Rectal smooth muscle tissue (tissue), 1 donor: ENCODE measurements around the gene AGAP1.

Experiments used
- H3K27ac ChIP-seq: one replicate; pipeline ENCODE4 v1.7.0; 2013; ENCODE audit warnings: low read depth, low read length, inconsistent platforms
- H3K27me3 ChIP-seq: one replicate; pipeline ENCODE4 v1.7.0; 2013; ENCODE audit warnings: low read length; ENCODE audit not compliant: control insufficient read depth, insufficient read depth
- H3K36me3 ChIP-seq: one replicate; pipeline ENCODE4 v1.7.0; 2013; ENCODE audit warnings: low read length; ENCODE audit not compliant: control insufficient read depth, insufficient read depth
- H3K4me1 ChIP-seq: one replicate; pipeline ENCODE4 v1.7.0; 2013; ENCODE audit warnings: low read length; ENCODE audit not compliant: control insufficient read depth, insufficient read depth
- H3K4me3 ChIP-seq: one replicate; pipeline ENCODE4 v1.7.0; 2013; ENCODE audit warnings: low read length
- H3K9ac ChIP-seq: one replicate; pipeline ENCODE4 v1.7.0; 2013; ENCODE audit warnings: low read length

The AGAP1 gene

GRCh38 chr2:235563056-235563910 lies 69.4 kb downstream of the AGAP1 start:
- Histone ChIP-seq H3K27me3 (no peaks in the 10 kb centered on the region), H3K27ac (no peak overlapping the region)

GRCh38 chr2:235564066-235564465 lies 70.2 kb downstream of the AGAP1 start:
- Histone ChIP-seq H3K4me1 (no peaks in the 10 kb centered on the region), H3K36me3 (peaks cover 3% of the 10 kb centered on the region), H3K4me3 (no peak overlapping the region), H3K9ac (no peak overlapping the region), H3K27ac (no peak overlapping the region), H3K27me3 (no peaks in the 10 kb centered on the region)

More at GRCh38 chr2:235563056-235563910, 69.4 kb downstream of the AGAP1 start:
- Histone ChIP-seq H3K9ac (no peak overlapping the region), H3K36me3 (no peaks in the 10 kb centered on the region), H3K4me3 (no peak overlapping the region), H3K4me1 (no peaks in the 10 kb centered on the region)

DNA sequence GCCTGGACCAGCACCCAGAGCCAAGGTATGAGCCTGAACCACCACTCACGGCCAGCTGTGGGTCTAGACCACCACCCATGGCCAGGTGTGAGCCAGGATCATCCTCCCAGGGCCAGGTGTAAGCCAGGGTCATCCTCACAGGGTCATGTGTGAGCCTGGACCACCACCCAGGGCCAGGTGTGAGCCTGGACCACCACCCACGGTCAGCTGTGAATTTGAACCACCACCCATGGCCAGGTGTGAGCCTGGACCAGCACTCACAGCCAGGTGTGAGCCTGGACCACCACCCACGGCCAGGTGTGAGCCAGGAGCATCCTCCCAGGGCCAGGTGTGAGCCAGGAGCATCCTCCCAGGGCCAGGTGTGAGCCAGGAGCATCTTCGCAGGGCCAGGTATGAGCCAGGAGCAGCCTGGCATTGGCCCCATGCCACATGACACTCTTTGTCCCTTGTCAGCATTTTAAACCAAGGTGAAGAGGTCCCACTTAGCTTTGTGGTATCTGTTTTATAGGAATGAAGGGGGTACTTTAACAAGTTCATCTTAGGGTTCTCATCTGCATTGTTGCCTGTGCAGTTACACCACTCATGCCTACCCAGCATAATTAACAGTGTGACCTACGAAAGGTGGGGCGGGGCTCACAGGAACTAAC lies 71.2 kb downstream of the AGAP1 start:
- Histone ChIP-seq H3K4me1 (no peaks in the 10 kb centered on the region), H3K4me3 (no peak overlapping the region), H3K27me3 (no peaks in the 10 kb centered on the region), H3K27ac (no peak overlapping the region), H3K36me3 (peaks cover 3% of the 10 kb centered on the region), H3K9ac (no peak overlapping the region)

DNA sequence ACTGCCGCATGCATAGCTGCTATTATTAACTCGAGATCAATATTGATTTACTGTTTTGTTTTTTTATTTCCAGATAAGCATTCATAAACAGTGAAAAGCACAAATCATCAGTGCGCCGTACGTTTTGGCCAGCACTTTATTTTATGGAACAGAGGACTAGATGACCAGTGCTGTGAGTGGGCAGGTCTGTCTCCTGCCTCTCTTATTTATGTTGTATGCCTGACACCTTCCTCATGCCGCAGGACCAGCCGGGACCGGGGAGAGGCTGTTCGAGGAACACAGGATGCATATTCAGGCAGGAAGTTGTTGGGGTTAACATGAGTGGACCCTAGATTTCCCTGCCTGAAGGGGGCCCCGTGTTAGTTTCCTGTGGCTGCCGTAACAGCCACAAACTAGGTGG lies 72.6 kb downstream of the AGAP1 start:
- H3K27ac ChIP-seq, result no peak overlapping the region
- no peak overlapping the region for H3K4me3 ChIP-seq
- H3K9ac ChIP-seq, result no peak overlapping the region
- H3K4me1 ChIP-seq, result no peaks in the 10 kb centered on the region
- H3K27me3 ChIP-seq, result no peaks in the 10 kb centered on the region
- peaks cover 3% of the 10 kb centered on the region for H3K36me3 ChIP-seq

DNA sequence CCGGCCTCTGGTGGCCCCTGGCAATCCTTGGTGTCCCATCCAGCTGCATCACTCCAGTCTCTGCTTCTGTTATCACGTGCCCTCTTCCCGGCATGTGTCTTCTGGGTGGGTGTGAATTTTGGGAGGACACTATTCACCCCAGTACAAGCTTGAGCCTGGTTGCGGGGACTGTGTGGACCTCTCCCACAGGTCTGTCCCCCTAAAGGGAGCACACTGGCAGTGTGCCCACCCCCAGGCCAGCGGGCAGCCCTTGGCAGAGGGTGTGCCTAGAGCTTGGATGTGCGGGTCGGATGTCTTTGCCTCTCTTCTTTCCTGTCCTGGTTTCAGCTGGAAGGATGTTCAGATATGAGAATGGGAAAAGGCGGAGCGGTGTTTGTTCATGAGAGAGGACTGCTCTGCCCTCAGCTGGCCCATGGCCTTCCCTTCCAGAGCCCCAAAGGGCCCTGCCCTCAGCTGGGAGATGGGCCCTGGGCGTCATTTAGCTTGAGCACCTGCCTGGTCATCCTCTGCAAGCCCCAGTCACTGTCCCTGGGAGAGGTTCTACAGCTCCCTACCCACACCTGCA lies 73.2 kb downstream of the AGAP1 start:
- no peak overlapping the region for H3K9ac ChIP-seq
- H3K4me1 ChIP-seq, result no peaks in the 10 kb centered on the region
- peaks cover 3% of the 10 kb centered on the region for H3K36me3 ChIP-seq
- H3K4me3 ChIP-seq, result no peak overlapping the region
- H3K27me3 ChIP-seq, result no peaks in the 10 kb centered on the region
- no peak overlapping the region for H3K27ac ChIP-seq

- no peaks in the 10 kb centered on the region for H3K4me1 ChIP-seq
- H3K27ac ChIP-seq, result no peak overlapping the region
- H3K9ac ChIP-seq, result no peak overlapping the region
- H3K4me3 ChIP-seq, result no peak overlapping the region
- peaks cover 3% of the 10 kb centered on the region for H3K36me3 ChIP-seq
- no peaks in the 10 kb centered on the region for H3K27me3 ChIP-seq
These were observed 74.0 kb downstream of the AGAP1 start for GRCh38 chr2:235567842-235568241.

DNA sequence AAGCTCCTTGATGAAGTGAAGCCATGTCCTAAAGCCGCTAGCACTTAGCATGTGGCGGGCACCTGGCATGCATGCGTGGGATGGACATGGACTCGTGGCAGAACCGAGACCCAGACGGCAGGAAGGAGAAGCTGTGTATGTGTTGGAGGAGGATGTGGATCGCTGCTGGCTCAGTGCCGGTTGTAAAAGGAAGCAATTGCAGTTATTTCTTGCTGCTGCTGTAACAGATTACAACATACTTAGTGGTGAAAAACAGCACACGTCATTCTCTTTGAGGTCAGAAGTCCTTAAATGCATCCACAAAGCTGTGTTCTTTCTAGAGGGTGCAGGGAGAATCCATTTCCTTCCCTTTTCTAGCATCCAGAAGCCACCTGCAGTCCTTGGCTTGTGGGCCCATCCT lies 74.6 kb downstream of the AGAP1 start:
- Histone ChIP-seq H3K27ac (no peak overlapping the region), H3K36me3 (peaks cover 3% of the 10 kb centered on the region), H3K9ac (no peak overlapping the region), H3K4me3 (no peak overlapping the region), H3K27me3 (no peaks in the 10 kb centered on the region), H3K4me1 (no peaks in the 10 kb centered on the region)

DNA sequence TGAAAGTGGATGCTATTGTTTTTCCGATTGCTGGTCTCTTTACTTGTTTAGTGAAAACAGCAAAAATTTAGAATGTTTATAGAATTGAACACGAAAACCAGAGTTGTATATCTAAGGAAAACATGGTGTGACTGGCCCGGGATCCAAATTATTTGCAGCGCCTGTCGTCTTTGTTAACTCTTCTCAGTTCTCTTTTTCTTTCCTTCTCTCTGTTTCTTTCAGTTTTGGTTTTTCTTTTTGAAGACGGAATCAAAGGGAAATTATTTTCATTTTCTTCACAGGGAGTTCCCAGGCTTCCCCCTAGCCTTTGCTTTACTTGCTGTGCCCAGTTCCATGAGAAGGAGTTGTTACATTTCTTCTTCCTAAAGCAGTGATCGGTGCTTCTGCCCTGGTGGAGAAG lies 76.0 kb downstream of the AGAP1 start:
- H3K27ac ChIP-seq, result no peak overlapping the region
- H3K4me3 ChIP-seq, result no peak overlapping the region

DNA sequence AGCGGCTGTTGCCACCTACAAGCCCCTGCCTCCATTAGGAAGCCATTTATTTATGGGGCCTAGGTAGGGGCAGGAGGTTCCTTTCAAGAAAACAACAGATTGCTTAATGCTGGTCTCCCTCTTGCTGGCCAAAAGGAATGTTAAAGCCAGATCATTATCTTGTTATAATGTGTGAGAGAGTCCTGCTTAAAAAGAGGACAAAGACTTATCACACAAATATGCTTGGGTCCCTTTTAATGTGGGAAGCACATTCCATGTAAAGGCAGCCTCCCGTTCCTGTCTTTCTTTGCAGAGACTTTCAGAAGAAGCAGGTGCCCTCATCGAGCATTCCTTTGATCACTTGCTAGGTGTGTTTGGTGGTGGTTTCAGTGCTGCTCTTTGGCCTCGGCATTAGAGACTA lies 76.4 kb downstream of the AGAP1 start:
- H3K27me3 ChIP-seq, result no peaks in the 10 kb centered on the region
- H3K4me3 ChIP-seq, result no peak overlapping the region
- no peak overlapping the region for H3K27ac ChIP-seq
- no peak overlapping the region for H3K9ac ChIP-seq
- H3K36me3 ChIP-seq, result peaks cover 3% of the 10 kb centered on the region
- H3K4me1 ChIP-seq, result no peaks in the 10 kb centered on the region

More for the DNA sequence above, 76.0 kb downstream of the AGAP1 start:
- Histone ChIP-seq H3K9ac (no peak overlapping the region), H3K4me1 (no peaks in the 10 kb centered on the region), H3K36me3 (peaks cover 3% of the 10 kb centered on the region), H3K27me3 (no peaks in the 10 kb centered on the region)

GRCh38 chr2:235570966-235571692 lies 77.3 kb downstream of the AGAP1 start:
- no peaks in the 10 kb centered on the region for H3K27me3 ChIP-seq
- H3K9ac ChIP-seq, result no peak overlapping the region
- no peaks in the 10 kb centered on the region for H3K4me1 ChIP-seq
- H3K4me3 ChIP-seq, result no peak overlapping the region
- no peak overlapping the region for H3K27ac ChIP-seq
- H3K36me3 ChIP-seq, result peaks cover 3% of the 10 kb centered on the region

- no peak overlapping the region for H3K4me3 ChIP-seq
- H3K27me3 ChIP-seq, result no peaks in the 10 kb centered on the region
- H3K9ac ChIP-seq, result no peak overlapping the region
- peaks cover 3% of the 10 kb centered on the region for H3K36me3 ChIP-seq
- H3K27ac ChIP-seq, result no peak overlapping the region
- no peaks in the 10 kb centered on the region for H3K4me1 ChIP-seq
These were observed 78.7 kb downstream of the AGAP1 start for GRCh38 chr2:235572592-235572991.
